Fibroblast of lung (primary cell): ENCODE measurements around the gene SLC5A5.

ENCODE experiments used
- CTCF ChIP-seq, 2 donors: IDR thresholded peaks in 1 of 2; conservative IDR thresholded peaks in 1 of 2; 1 replicate in 1 of 2; 2 replicates in 1 of 2; pipeline ENCODE4 v1.5.1; 2011 to 2012; ENCODE audit warnings: low read length in 2 of 2, control low read depth in 1 of 2, inconsistent platforms in 1 of 2, low read depth in 1 of 2, mild to moderate bottlenecking in 1 of 2
- EZH2 ChIP-seq: IDR thresholded peaks from 2 replicates; pipeline ENCODE4 v1.5.1; 2012; ENCODE audit warnings: low read length, control low read depth, mild to moderate bottlenecking; ENCODE audit errors: missing control alignments

GRCh38 chr19:17938092-17938845, 66.5 kb downstream of the SLC5A5 start:
- TF ChIP-seq CTCF (conservative IDR thresholded peaks at IDR 0.05 in 1 of 2, IDR thresholded peaks at IDR 0.05 in 1 of 2; ENCODE audit: low read depth in 1 of 2, low read length in 2 of 2) (peak; percentile 92 to 97), EZH2 (no peak)
